ENCODE results near the gene PEAK1. TPM values are rescaled to one million over a fixed set of nuclear protein-coding genes. Genes with fewer than 3 reads are reported as not detected.

PEAK1 gene
- total RNA-seq, 1 donor from 2014 or later: 71.8 TPM

DNA sequence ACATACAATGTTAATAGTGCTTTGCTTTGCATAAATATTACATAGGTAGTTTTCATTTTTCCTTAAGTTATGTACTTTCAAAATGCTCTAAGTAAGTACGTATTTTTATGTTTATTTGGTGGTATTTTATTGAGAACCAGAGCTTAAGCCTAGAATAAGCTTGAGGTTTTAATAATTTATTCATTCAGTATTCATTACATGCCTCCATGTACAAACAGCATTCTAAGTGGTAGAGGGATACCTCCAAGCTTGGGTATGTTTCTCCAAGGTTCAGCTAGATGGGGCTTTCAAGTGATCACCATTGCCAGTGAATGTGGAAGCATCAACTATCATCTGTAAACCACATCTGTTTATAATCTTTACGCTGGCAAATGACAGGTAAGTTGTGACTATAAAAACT is 52.3 kb downstream of the PEAK1 start:
- DNase-seq (ENCODE audit: low read depth in 2 of 2): no peak

DNA sequence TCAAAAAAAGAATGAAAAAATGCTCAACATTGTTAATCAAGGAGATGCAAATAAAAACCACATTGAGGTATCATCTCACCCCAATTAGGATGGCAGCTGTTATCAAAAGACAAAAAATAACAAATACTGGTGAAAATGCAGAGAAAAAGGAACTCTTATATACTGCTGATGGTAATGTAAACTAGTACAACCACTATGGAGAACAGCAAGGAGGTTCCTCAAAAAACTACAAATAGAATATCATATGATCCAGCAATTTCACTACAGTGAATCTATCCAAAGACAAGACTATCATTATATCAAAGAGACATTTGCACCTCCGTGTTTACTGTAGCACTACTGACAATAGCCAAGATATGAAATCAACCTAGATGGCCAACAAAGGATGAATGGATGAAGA is 58.4 kb downstream of the PEAK1 start:
- DNase-seq (ENCODE audit: low read depth in 2 of 2): no peak

DNA sequence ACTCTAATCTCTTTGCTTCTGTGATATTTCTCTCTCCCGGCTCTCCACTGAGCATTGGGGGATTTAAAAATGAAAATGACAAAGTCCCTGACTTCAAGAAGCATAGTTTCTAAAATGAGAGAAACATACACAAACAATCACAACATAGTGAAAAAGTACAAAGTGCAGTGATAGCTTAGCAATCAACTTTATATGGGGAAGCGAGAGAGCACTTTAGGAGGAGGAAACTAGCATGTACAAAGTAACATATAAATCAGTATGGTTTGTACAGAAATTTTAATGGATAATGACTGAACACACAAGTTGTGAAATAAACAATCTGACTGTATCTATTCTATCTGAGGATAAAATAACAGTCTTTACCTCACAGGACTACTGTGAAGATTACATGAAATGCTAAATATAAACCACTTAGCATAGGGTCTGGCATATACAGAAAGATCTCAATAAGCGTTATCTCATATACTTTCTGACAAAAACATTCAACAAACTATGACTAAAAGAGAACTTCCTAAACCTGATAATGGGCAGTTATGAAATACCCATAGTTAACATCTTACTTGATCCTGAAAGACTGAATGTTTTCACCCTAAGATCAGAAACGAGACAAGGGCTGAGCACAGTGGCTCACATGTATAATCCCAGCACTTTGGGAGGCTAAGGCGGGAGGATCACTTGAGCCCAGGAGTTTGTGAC is 61.2 kb downstream of the PEAK1 start:
- DNase-seq (ENCODE audit: low read depth in 2 of 2): no peak

DNA sequence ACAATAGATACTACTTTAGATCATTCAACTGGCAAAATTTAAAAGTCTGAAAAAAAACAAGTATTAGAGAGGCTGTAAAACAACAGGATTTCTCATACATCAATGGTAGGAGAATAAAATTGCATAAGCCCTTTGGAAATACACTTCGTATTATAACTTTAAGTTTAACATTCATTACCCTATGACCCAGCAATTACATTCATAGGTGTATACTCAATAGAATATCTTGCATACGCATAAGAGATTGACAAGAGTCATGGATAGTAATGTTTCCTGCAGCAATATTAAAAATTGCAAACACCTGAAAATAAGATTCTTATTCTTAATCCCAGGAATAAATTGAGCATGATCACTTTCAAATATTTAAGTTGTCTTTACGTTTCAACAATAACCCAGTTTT is 63.6 kb downstream of the PEAK1 start:
- DNase-seq (ENCODE audit: low read depth in 2 of 2): no peak

DNA sequence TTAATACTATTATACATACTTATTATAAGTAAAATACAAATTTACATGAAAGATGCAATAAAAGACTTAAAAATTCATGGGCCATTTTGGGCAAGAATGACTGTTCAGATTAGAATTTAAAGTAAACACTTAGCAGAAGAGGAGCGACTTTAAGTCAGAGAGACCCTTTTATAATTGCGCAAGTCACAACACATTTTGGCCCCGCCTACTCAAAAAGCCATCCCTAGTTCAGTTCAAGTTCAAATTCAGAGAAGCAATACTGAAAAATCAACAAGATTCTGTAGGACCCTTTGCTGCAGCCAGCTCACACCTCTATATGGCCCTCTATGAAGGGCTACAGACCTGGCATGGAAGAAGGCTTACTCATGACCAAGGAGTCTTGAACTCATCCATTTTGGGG is 64.6 kb downstream of the PEAK1 start:
- no peak for DNase-seq (ENCODE audit: low read depth in 2 of 2)

DNA sequence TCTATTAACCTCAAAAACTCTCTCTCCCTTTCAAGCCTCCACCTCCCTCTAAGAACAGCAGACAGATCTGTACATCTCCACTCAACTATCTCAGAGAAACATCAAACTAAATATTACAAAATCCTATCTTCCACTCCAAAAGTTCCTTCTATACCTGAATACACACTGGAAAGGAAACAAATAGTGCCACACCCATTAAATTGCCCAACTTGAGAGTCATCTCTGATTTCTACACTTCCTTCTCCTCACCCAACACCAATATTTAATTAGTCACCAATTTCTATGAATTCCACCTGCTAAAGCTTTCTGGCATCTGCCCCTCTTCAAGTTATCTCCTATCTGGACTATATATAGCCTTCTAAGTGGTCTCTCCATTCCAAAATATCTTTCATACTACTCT is 65.8 kb downstream of the PEAK1 start:
- DNase-seq (ENCODE audit: low read depth in 2 of 2): no peak

DNA sequence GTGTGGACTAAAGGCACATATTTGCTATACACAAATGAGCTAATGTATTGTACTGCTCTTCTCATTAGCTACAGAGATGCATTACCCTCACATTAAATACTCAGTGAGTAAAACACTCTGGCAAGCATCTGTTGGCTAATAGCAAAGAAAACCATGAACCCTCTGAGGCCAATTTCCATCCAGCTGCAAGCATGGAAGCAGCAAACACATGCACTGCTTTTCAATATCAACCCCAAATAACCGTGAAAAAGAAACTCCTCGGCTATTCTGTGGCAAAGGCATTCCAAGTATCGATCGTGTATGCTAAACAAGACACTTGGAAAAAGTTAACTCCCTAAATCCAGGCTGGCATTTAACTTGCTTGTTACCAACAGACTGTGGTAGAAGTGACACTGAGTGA is 67.0 kb downstream of the PEAK1 start:
- DNase-seq (ENCODE audit: low read depth in 2 of 2): no peak

DNA sequence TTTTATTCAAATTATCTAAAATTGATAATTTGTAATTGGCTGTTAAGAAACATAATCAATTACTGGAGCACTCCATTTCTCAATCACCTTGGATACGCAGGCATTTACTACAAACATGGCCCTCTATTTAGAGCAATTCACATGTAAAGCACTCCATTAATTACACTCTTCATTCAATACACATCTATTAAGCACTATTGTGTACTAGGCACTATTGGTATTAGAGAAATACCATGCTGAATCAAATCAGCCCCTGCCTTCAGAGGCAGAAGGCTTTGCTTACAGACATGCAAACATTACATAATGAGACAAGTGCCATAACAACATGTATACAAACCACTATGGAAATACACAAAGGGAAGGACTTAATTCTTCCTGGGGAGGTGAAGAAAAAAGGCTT is 69.1 kb downstream of the PEAK1 start:
- no peak for DNase-seq (ENCODE audit: low read depth in 2 of 2)

DNA sequence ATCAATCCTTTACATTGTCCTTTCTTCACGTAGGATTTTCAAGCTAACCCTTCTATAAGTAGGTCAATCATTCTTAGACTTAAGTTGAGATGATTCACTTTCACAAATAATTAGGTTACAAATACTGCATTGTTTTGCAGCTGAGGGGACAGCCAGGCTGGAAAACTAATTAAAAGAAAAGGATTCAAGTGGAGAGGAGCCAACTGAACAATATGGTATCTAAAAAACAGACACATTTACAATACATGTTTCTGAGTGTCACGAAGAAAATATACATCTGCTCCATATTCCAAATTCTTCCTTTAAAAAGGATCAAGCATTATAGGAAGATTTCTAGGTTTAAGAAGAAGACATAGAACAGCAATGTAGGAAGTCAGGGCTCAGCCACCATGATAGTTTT is 70.2 kb downstream of the PEAK1 start:
- DNase-seq (ENCODE audit: low read depth in 2 of 2): no peak

DNA sequence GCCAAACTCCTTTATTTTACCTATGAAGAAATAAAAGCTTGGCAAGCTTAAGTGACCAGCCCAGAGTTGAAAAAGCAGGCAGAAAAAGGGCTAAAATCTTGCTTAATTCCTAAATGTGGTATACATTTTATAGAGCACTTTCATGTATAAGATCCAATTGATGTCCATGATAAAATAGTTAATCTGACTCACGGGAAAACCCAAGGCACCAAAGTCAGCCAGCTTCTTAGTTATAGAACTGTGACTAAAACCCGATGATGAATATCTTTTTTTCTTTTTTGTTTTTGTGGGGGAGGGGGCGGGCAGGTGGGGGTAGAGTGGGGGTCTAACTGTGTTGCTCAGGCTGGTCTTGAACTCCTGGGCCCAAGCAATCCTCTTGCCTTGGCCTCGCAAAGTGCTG is 71.4 kb downstream of the PEAK1 start:
- DNase-seq (ENCODE audit: low read depth in 2 of 2): no peak

DNA sequence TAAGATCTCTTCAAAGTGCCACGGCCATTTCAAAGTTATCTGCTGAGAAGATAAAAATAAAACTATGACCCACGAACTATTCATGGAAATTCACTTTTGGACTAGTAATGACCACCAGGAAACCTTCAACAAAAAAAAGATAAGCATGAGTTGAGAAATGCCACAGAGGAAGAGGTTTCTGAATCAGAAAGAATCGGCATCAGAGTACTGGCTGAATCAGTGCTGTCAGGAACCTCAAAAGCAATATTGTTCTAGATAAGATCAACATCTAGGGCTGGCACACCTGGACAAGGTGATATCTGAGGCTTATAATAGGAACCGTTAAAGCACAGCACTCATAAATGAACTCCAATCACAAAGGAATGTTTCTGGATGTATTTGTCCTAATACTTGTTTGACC is 72.7 kb downstream of the PEAK1 start:
- peak in 1 of 2 donors; percentile 39 for DNase-seq (ENCODE audit: low read depth in 2 of 2)

DNA sequence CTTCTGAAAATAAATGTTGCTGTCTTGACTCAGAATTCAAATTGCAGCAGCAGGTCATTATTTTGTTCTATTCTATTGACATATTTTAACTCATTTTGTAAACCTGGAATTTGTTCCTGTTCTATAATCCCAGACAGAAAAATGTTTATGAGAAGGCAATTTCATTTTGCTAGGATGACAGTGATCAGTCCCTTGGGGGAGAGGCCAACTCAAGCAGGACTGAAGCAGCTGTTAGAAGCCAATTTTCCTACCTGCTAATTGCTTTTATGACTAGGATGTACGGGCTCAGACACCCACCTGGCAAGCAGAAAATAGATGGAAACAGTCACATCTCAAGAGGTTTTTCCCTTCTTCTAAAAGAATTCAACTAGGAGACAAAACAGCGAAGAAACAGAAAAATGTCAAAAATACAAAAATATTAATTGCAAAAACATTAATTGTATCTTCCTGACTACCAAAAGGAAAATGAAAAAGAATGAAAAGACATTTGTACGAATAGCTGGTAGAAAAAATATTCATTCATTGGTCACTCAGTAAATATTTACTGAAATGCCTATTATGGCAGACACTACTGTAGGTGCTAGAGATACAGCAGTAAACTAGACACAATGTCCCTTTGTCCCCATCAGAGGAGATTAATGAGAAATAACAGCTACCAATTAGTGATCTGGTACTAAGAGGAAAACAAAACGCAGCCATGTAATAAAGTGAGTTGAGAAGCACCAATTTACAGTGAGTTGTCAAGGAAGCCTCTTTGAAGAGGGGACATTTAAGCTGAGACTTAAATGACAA is 73.5 kb downstream of the PEAK1 start:
- no peak for DNase-seq (ENCODE audit: low read depth in 2 of 2)

DNA sequence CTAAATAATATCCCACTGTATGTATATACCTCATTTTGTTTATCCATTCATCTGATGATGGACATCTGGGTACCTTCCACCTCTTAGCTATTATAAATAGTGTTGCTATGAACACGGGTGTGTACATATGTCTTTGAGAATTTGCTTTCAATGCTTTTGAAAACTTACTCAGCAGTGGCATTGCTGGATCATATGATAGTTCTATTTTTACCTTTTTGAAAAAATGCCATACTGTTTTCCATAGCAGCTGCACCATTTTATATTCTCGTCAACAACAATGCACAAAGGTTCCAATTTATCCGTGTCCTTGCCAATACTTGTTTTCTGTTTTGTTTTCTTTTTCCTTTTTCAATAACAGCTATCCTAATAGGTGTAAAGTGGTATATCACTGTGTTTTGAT is 77.1 kb downstream of the PEAK1 start:
- DNase-seq (ENCODE audit: low read depth in 2 of 2): peak in 1 of 2 donors; percentile 15

DNA sequence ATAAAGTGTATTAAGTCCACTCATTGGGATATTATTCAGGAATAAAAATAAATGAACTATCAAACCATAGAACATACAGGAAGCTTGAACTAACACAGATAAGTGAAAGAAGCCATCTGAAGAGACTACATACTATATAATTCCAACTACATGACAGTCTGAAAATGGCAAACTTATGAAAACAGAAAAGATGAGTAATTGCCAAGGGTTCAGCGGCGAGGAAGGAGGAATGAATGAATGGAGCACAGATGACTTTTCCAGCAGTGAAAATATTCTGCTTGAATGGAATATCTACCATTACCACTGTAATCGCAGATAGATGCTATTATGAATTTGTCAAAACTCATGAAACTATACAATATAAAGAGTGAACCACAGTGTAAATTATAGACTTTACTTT is 79.7 kb downstream of the PEAK1 start:
- peak in 1 of 2 donors; percentile 29 for DNase-seq (ENCODE audit: low read depth in 2 of 2)

DNA sequence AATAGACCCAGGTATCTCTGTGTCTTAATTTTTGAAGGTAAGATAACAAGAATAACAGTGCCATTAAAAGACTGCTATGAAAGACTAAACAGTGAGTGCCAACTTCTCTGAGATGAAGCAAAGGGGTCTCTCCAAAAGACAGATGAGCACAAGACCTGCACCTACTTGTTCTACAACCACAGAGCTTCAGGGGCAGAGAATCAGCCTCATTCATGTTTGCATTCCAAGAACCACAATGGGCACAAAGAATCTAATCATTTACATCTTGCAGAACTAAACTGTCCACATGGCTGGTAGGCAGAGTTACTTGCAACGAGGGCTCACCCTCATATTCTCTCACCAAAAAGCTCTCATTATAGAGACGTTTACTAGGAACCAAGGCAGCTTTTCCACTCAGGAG is 83.9 kb downstream of the PEAK1 start:
- DNase-seq (ENCODE audit: low read depth in 2 of 2): no peak

DNA sequence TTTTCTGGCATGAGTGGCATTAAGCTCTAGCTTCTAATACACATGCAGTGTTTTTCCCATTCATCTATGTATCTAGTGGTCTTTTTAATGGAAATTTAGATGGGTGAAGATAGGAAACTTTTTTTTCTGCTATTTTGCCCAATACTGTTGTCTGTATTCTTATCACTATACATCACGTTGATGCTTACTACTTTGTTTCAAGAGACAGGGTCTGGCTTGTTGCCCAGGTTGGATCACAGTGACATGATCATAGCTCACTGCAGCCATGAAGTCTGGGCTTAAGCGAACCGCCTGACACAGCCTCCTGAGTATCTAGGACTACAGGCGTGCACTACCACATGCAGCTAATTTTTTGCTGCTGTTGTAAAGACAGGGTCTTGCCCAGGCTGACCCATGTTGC is 84.6 kb downstream of the PEAK1 start:
- peak; percentile 57 to 85 for DNase-seq (ENCODE audit: low read depth in 2 of 2)

DNA sequence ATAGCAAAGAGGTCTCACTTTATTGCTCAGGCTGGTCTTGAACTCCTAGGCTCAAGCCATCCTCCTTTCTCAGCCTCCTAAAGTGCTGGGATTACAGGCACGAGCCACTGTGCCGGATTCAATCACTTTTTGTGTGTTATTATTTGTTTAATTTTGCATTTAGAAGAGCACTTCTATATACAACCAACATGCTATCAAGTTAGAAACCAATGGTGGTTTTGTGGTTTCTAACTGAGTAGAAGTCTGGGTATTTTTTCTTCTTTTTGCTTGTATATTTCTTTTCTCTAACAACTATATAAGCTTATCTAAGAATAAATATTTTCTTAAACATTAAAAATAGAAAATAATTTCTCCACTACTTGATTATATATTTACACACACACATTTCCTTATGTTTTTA is 86.7 kb downstream of the PEAK1 start:
- no peak for DNase-seq (ENCODE audit: low read depth in 2 of 2)

DNA sequence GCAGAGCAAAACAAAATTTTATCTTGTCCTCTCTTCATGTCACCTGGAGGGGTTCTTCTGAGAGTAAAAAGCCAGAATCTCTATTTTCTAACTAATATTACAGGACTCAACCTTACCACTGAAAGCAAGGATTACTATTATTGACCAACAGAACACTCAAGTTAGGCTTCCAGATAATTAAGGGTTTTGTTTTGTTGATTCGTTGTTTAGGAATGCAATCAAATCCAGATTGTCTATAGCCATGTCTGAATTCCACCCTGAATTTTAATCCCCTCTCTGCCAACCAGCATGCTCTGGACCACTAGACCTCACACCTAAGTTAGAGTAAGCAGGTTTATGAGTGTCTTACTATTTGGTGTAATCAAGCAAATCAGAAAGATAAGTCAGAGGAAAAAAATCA is 90.7 kb downstream of the PEAK1 start:
- no peak for DNase-seq (ENCODE audit: low read depth in 2 of 2)

DNA sequence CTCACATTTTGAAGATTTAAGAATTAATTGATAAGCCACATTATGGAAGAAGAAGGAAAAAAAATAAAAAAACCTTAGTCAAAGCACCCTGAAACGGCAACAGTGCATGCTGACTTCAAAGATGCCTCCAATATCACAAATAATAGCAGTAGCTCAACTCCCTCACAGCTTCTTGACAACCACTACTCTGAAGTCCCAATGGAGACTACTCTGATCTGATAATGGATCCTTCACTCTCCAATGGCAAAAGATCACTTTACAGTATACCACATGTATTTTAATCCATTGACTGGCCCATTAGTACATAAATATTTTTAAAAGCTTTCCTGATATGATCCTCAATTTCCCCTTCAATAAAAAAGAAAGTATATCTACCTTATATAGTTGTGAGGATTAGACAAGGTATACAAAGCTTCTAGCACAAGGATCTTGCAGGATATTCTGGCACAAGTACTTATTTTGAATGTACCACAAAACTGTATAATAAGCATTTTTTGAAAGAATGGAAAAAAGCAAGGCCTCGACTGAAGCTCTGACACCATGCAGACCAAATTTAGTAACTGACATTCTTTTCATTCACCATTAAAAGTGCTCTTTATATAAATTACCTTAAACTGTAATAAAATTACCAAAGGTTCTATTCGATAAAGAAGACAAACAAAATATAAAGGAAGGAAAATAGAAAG is 91.9 kb downstream of the PEAK1 start:
- no peak for DNase-seq (ENCODE audit: low read depth in 2 of 2)

DNA sequence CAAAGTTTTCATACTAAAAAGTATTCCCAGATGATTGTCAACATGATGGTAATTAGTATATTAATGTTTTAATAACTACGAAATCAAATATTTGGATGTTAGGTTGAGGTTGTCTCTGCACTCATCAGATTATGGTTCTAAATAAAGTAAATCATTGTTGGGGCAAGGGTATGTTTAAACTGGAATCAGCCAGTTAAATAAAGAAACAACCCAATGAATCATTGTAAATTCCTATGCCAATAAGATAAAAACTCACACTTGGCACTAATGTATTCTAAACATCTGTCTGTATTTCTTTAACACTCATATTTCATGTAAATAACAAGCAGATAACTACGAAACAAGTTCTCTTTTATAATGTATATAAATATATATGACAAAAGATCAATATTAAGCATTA is 92.7 kb downstream of the PEAK1 start:
- DNase-seq (ENCODE audit: low read depth in 2 of 2): no peak

DNA sequence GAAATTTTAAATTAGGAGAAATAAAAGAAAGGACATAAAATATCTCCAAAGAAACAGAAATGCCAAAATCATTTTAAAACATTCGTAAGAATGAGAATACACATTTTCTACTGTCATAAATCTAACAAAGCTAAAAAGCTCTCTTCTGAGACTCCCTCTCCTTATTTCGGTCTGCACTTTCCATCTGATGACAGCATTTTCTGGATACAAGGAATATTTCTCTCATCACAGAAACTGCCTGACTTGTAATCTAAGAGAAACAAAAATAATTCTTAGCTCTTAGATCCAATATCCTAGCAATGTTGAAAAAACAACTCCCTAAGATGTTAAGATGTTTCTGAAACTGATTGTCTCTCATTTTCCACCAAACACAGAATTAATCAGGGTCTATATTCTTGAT is 93.5 kb downstream of the PEAK1 start:
- no peak for DNase-seq (ENCODE audit: low read depth in 2 of 2)

DNA sequence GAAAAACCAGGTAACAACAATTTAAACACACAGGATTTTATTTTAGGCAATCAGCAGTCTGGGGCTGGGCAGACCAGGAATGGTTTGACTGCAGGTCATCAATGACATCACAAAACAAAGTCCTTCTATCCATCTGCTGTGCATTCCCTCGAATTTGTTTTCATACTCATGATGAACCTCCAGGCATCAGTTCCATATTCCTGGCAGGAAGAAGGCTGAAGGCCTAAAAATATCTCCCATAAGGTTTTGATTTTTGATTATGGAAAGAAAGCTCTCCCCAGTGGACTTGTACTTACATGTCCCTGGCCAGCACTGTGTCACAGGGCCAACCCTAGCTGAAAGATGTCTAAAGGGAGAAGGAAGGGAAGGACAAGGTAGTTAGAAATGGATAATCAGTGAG is 107.4 kb downstream of the PEAK1 start:
- DNase-seq (ENCODE audit: low read depth in 2 of 2): no peak

Data from lung microvascular endothelial cell (primary cell).